WTC11 (cell line): ENCODE data around the gene CHSY3. TPM values are rescaled to one million over a fixed set of nuclear protein-coding genes. Genes with fewer than 3 reads are reported as not detected.

Source experiments
- ATAC-seq: fragments of 200-7000 bp; cut with Tn5 transposase; 2 replicates; pipeline ENCODE4 v1.10.0; 2021; ENCODE audit warnings: mild to moderate bottlenecking, moderate library complexity
- CTCF ChIA-PET: fragments of 300-600 bp; sonication (Branson Sonifier 250); formaldehyde crosslinking; loops from one replicate; lab custom pipeline; 2021; ENCODE audit warnings: antibody characterized with exemption; lab: Charles Lee
- POLR2A ChIA-PET: fragments of 350-600 bp; sonication (Branson Sonifier 250); formaldehyde crosslinking; loops from one replicate; lab custom pipeline; 2021; ENCODE audit warnings: antibody characterized with exemption; lab: Charles Lee
- DNase-seq: peaks from one replicate; pipeline ENCODE4 v3.0.0; 2021; ENCODE audit warnings: low spot score
- H3K27ac Mint-ChIP-seq: 2 replicates; pipeline ENCODE4 v1.8.0; 2021; ENCODE audit warnings: mixed read lengths
- H3K27me3 Mint-ChIP-seq: 2 replicates; pipeline ENCODE4 v1.8.0; 2021; ENCODE audit warnings: low read depth, mild to moderate bottlenecking, moderate library complexity, mixed read lengths
- H3K36me3 Mint-ChIP-seq: 2 replicates; pipeline ENCODE4 v1.8.0; 2021; ENCODE audit warnings: mixed read lengths
- H3K4me1 Mint-ChIP-seq: 2 replicates; pipeline ENCODE4 v1.8.0; 2022; ENCODE audit warnings: mixed read lengths
- H3K4me3 Mint-ChIP-seq: 2 replicates; pipeline ENCODE4 v1.8.0; 2021; ENCODE audit warnings: mild to moderate bottlenecking, moderate library complexity, mixed read lengths
- H3K9me3 Mint-ChIP-seq: 2 replicates; pipeline ENCODE4 v1.8.0; 2021; ENCODE audit warnings: mixed read lengths
- CREM ChIP-seq: sonication (generic); formaldehyde crosslinking; IDR thresholded peaks from 2 replicates; pipeline ENCODE4 v1.8.1; 2022; ENCODE audit warnings: mild to moderate bottlenecking, missing genetic modification reagents, moderate library complexity
- ESRRA ChIP-seq: sonication (generic); formaldehyde crosslinking; IDR thresholded peaks from 2 replicates; pipeline ENCODE4 v1.8.1; 2022; ENCODE audit warnings: mild to moderate bottlenecking, missing genetic modification reagents, borderline replicate concordance
- FOXJ3 ChIP-seq: sonication (generic); formaldehyde crosslinking; IDR thresholded peaks from 2 replicates; pipeline ENCODE4 v1.9.0; 2021; ENCODE audit warnings: missing genetic modification reagents, mild to moderate bottlenecking, borderline replicate concordance
- FOXK1 ChIP-seq: sonication (generic); formaldehyde crosslinking; IDR thresholded peaks from 2 replicates; pipeline ENCODE4 v1.8.0; 2022; ENCODE audit warnings: mild to moderate bottlenecking, moderate library complexity, missing genetic modification reagents
- GRHL2 ChIP-seq: fragments of 250-450 bp; sonication (Bioruptor Pico); IDR thresholded peaks from 2 replicates; pipeline ENCODE4 v1.8.0; 2022; ENCODE audit warnings: mild to moderate bottlenecking, moderate library complexity; ENCODE audit not compliant: insufficient replicate concordance, severe bottlenecking
- NFYB ChIP-seq: sonication (generic); formaldehyde crosslinking; conservative IDR thresholded peaks from 2 replicates; pipeline ENCODE4 v1.8.0; 2022; ENCODE audit warnings: low read depth, missing genetic modification reagents
- PRRX2 ChIP-seq: fragments of 250-450 bp; sonication (Bioruptor Pico); IDR thresholded peaks from 2 replicates; pipeline ENCODE4 v1.8.0; 2021; ENCODE audit warnings: mild to moderate bottlenecking
- RORB ChIP-seq: fragments of 250-450 bp; sonication (Bioruptor Pico); IDR thresholded peaks from 2 replicates; pipeline ENCODE4 v1.9.0; 2021; ENCODE audit warnings: mild to moderate bottlenecking
- TEAD4 ChIP-seq: sonication (generic); formaldehyde crosslinking; IDR thresholded peaks from 2 replicates; pipeline ENCODE4 v1.8.0; 2022; ENCODE audit warnings: mild to moderate bottlenecking, missing genetic modification reagents
- ZNF121 ChIP-seq: sonication (generic); formaldehyde crosslinking; IDR thresholded peaks from 2 replicates; pipeline ENCODE4 v1.8.0; 2023; ENCODE audit warnings: missing genetic modification reagents
- ZNF263 ChIP-seq: sonication (generic); formaldehyde crosslinking; IDR thresholded peaks from 2 replicates; pipeline ENCODE4 v1.8.1; 2022; ENCODE audit warnings: low read depth, mild to moderate bottlenecking, moderate library complexity, missing genetic modification reagents
- ZNF416 ChIP-seq: fragments of 250-450 bp; sonication (Bioruptor Pico); IDR thresholded peaks from 2 replicates; pipeline ENCODE4 v1.9.0; 2021; ENCODE audit warnings: mild to moderate bottlenecking, inconsistent platforms
- total RNA-seq: library from RNA; stranded (reverse); gene quantifications from 3 replicates; pipeline ENCODE4 v1.2.3, GENCODE V29; 2021
- TF ChIP-seq, protein P1 (sequence below): sonication (generic); formaldehyde crosslinking; IDR thresholded peaks from 2 replicates; pipeline ENCODE4 v1.8.0; 2022; ENCODE audit warnings: mild to moderate bottlenecking, missing genetic modification reagents
- TF ChIP-seq, protein P2 (sequence below): sonication (generic); formaldehyde crosslinking; conservative IDR thresholded peaks from 2 replicates; pipeline ENCODE4 v1.8.1; 2023; ENCODE audit warnings: mild to moderate bottlenecking, low read depth, missing genetic modification reagents, moderate library complexity
- TF ChIP-seq, protein P3 (sequence below): sonication (generic); formaldehyde crosslinking; IDR thresholded peaks from 2 replicates; pipeline ENCODE4 v1.8.0; 2022; ENCODE audit warnings: missing genetic modification reagents
- TF ChIP-seq, protein P4 (sequence below): sonication (generic); formaldehyde crosslinking; IDR thresholded peaks from 2 replicates; pipeline ENCODE4 v1.8.1; 2023; ENCODE audit warnings: mild to moderate bottlenecking, missing genetic modification reagents
- TF ChIP-seq, protein P5 (sequence below): sonication (generic); formaldehyde crosslinking; IDR thresholded peaks from 2 replicates; pipeline ENCODE4 v1.8.0; 2022; ENCODE audit warnings: mild to moderate bottlenecking, missing genetic modification reagents
- TF ChIP-seq, protein P6 (sequence below): sonication (generic); formaldehyde crosslinking; IDR thresholded peaks from 2 replicates; pipeline ENCODE4 v1.8.1; 2022; ENCODE audit warnings: missing genetic modification reagents, borderline replicate concordance
- TF ChIP-seq, protein P7 (sequence below): sonication (generic); formaldehyde crosslinking; IDR thresholded peaks from 2 replicates; pipeline ENCODE4 v1.8.1; 2023; ENCODE audit warnings: mild to moderate bottlenecking, missing genetic modification reagents

CHSY3 gene
- total RNA-seq, 1 experiment from 2014 or later, result 0.98 TPM

DNA sequence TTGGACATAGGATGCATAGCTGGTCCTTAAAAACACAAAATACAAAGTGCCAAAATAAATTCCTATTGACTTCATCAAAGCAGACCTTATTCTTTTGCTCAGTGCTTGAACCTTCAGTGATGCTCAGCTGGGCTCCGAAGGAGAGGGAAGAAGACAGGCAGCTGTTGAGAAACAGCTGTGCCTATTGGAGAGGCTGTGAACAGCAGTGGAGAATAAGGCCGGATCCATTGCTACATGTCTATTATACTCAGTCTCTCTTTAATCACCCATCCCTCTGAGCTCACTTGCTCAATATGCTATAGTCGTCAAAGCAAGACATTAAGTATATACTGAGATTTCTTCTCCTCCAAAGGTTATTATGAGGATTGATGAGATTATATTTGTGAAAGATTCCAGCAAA, 174.4 kb downstream of the CHSY3 start:
- H3K4me3 Mint-ChIP-seq, result no peak overlapping the region
- ATAC-seq, result no peak
- ChIA-PET POLR2A (no interaction called here), CTCF (no interaction called here)
- H3K4me1 Mint-ChIP-seq, result peaks cover 7% of the 10 kb centered on the region
- no peak overlapping the region for H3K27ac Mint-ChIP-seq
- H3K9me3 Mint-ChIP-seq, result no peaks in the 10 kb centered on the region
- DNase-seq, result no peak
- H3K27me3 Mint-ChIP-seq, result no peaks in the 10 kb centered on the region
- TF ChIP-seq FOXJ3, result no peak
- TF ChIP-seq, protein P1, sequence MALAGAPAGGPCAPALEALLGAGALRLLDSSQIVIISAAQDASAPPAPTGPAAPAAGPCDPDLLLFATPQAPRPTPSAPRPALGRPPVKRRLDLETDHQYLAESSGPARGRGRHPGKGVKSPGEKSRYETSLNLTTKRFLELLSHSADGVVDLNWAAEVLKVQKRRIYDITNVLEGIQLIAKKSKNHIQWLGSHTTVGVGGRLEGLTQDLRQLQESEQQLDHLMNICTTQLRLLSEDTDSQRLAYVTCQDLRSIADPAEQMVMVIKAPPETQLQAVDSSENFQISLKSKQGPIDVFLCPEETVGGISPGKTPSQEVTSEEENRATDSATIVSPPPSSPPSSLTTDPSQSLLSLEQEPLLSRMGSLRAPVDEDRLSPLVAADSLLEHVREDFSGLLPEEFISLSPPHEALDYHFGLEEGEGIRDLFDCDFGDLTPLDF, result no peak
- TF ChIP-seq, protein P2, sequence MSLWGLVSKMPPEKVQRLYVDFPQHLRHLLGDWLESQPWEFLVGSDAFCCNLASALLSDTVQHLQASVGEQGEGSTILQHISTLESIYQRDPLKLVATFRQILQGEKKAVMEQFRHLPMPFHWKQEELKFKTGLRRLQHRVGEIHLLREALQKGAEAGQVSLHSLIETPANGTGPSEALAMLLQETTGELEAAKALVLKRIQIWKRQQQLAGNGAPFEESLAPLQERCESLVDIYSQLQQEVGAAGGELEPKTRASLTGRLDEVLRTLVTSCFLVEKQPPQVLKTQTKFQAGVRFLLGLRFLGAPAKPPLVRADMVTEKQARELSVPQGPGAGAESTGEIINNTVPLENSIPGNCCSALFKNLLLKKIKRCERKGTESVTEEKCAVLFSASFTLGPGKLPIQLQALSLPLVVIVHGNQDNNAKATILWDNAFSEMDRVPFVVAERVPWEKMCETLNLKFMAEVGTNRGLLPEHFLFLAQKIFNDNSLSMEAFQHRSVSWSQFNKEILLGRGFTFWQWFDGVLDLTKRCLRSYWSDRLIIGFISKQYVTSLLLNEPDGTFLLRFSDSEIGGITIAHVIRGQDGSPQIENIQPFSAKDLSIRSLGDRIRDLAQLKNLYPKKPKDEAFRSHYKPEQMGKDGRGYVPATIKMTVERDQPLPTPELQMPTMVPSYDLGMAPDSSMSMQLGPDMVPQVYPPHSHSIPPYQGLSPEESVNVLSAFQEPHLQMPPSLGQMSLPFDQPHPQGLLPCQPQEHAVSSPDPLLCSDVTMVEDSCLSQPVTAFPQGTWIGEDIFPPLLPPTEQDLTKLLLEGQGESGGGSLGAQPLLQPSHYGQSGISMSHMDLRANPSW (CRISPR knock-in tag), result no peak
- TF ChIP-seq PRRX2 (CRISPR knock-in tag), result no peak
- TF ChIP-seq ZNF121 (CRISPR knock-in tag), result no peak
- TF ChIP-seq, protein P3, sequence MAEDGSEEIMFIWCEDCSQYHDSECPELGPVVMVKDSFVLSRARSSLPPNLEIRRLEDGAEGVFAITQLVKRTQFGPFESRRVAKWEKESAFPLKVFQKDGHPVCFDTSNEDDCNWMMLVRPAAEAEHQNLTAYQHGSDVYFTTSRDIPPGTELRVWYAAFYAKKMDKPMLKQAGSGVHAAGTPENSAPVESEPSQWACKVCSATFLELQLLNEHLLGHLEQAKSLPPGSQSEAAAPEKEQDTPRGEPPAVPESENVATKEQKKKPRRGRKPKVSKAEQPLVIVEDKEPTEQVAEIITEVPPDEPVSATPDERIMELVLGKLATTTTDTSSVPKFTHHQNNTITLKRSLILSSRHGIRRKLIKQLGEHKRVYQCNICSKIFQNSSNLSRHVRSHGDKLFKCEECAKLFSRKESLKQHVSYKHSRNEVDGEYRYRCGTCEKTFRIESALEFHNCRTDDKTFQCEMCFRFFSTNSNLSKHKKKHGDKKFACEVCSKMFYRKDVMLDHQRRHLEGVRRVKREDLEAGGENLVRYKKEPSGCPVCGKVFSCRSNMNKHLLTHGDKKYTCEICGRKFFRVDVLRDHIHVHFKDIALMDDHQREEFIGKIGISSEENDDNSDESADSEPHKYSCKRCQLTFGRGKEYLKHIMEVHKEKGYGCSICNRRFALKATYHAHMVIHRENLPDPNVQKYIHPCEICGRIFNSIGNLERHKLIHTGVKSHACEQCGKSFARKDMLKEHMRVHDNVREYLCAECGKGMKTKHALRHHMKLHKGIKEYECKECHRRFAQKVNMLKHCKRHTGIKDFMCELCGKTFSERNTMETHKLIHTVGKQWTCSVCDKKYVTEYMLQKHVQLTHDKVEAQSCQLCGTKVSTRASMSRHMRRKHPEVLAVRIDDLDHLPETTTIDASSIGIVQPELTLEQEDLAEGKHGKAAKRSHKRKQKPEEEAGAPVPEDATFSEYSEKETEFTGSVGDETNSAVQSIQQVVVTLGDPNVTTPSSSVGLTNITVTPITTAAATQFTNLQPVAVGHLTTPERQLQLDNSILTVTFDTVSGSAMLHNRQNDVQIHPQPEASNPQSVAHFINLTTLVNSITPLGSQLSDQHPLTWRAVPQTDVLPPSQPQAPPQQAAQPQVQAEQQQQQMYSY (CRISPR knock-in tag), result no peak
- TF ChIP-seq, protein P4, sequence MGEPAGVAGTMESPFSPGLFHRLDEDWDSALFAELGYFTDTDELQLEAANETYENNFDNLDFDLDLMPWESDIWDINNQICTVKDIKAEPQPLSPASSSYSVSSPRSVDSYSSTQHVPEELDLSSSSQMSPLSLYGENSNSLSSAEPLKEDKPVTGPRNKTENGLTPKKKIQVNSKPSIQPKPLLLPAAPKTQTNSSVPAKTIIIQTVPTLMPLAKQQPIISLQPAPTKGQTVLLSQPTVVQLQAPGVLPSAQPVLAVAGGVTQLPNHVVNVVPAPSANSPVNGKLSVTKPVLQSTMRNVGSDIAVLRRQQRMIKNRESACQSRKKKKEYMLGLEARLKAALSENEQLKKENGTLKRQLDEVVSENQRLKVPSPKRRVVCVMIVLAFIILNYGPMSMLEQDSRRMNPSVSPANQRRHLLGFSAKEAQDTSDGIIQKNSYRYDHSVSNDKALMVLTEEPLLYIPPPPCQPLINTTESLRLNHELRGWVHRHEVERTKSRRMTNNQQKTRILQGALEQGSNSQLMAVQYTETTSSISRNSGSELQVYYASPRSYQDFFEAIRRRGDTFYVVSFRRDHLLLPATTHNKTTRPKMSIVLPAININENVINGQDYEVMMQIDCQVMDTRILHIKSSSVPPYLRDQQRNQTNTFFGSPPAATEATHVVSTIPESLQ (CRISPR knock-in tag), result no peak
- no peak for TF ChIP-seq CREM (CRISPR knock-in tag)
- TF ChIP-seq, all 79 proteins: peak for 0
- H3K36me3 Mint-ChIP-seq, result no peaks in the 10 kb centered on the region

DNA sequence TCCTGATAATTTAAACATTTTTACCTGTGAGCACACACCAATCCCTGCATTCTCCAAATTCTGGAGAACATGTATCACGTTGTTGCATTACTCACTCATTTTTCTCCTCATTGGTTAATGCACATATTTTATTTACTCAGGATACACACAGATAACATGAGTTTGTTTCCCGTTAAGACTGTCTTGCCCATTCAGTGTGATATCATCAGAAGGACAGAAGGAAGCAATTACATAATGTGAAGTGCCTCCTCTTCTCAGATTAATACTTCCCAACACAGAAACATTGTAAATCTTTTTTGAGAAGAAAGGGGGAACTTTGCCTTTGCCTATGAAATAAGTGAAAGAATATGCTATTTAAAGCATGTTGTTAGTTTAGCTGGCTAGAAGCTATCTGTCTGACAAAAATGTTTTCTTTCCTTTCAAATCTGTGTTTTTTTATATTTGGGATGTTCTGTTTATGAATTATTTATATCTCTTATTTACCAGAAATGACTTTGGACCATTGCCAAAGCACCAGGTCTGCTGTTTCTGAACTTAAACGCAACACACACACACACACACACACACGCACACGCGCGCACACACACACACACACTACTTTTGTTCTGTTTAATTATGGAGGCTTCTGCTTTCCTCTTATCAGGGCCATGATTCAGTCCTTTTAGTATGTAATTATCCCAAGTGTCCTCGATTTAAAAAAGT, 186.5 kb downstream of the CHSY3 start:
- Mint-ChIP-seq H3K27ac (no peak overlapping the region; the same call in 1 of the 2 replicates), H3K4me3 (no peak overlapping the region), H3K36me3 (peaks cover 6% of the 10 kb centered on the region; the same call in 1 of the 2 replicates), H3K4me1 (peaks cover 13% of the 10 kb centered on the region), H3K27me3 (no peaks in the 10 kb centered on the region), H3K9me3 (peaks cover 10% of the 10 kb centered on the region)
- ATAC-seq (no peak), DNase-seq (no peak)
- ChIA-PET POLR2A (no interaction called here), CTCF (no interaction called here)
- TF ChIP-seq CREM (CRISPR knock-in tag) (no peak), GRHL2 (no peak), RORB (CRISPR knock-in tag) (no peak), NFYB (CRISPR knock-in tag) (no peak), TEAD4 (CRISPR knock-in tag) (no peak), ZNF263 (CRISPR knock-in tag) (no peak), ZNF416 (no peak), FOXK1 (CRISPR knock-in tag) (no peak), ESRRA (CRISPR knock-in tag) (no peak)
- TF ChIP-seq, protein P5, sequence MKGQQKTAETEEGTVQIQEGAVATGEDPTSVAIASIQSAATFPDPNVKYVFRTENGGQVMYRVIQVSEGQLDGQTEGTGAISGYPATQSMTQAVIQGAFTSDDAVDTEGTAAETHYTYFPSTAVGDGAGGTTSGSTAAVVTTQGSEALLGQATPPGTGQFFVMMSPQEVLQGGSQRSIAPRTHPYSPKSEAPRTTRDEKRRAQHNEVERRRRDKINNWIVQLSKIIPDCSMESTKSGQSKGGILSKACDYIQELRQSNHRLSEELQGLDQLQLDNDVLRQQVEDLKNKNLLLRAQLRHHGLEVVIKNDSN (CRISPR knock-in tag), result no peak
- TF ChIP-seq, protein P6, sequence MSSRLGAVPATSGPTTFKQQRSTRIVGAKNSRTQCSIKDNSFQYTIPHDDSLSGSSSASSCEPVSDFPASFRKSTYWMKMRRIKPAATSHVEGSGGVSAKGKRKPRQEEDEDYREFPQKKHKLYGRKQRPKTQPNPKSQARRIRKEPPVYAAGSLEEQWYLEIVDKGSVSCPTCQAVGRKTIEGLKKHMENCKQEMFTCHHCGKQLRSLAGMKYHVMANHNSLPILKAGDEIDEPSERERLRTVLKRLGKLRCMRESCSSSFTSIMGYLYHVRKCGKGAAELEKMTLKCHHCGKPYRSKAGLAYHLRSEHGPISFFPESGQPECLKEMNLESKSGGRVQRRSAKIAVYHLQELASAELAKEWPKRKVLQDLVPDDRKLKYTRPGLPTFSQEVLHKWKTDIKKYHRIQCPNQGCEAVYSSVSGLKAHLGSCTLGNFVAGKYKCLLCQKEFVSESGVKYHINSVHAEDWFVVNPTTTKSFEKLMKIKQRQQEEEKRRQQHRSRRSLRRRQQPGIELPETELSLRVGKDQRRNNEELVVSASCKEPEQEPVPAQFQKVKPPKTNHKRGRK, result no peak
- TF ChIP-seq, protein P4 (CRISPR knock-in tag), result no peak
- TF ChIP-seq, protein P7, sequence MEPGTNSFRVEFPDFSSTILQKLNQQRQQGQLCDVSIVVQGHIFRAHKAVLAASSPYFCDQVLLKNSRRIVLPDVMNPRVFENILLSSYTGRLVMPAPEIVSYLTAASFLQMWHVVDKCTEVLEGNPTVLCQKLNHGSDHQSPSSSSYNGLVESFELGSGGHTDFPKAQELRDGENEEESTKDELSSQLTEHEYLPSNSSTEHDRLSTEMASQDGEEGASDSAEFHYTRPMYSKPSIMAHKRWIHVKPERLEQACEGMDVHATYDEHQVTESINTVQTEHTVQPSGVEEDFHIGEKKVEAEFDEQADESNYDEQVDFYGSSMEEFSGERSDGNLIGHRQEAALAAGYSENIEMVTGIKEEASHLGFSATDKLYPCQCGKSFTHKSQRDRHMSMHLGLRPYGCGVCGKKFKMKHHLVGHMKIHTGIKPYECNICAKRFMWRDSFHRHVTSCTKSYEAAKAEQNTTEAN (CRISPR knock-in tag), result no peak
